GM12865 (cell line): ENCODE data around the gene POLR3A.

Experiments used
- DNase-seq: peaks from one replicate; pipeline ENCODE4 v3.0.0; 2010; ENCODE audit warnings: low read depth
- H3K4me3 ChIP-seq: 2 replicates; pipeline ENCODE4 v1.5.1; 2011; ENCODE audit warnings: mild to moderate bottlenecking, low read depth, low read length, control low read depth
- CTCF ChIP-seq: IDR thresholded peaks from 2 replicates; pipeline ENCODE4 v1.5.1; 2011; ENCODE audit warnings: low read length, control low read depth, low read depth, inconsistent platforms; ENCODE audit not compliant: insufficient read depth; ENCODE audit errors: missing control alignments

The POLR3A gene

DNA sequence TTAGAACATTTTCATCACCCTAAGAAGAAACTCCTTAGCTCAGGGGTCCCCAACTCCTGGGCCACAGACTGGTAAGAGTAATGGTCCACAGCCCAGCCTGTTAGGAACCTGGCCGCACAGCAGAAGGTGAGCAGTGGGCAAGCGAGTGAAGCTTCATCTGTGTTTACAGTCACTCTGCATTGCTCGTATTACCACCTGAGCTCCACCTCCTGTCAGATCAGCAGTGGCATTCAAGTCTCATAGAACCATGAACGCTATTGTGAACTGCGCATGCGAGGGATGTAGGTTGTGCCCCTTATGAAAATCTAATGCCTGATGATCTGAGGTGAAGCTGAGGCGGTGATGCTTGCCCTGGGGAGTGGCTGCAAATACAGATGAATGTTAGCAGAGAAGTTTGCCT lies 65.4 kb downstream of the POLR3A start:
- no peak for DNase-seq
- no peak for TF ChIP-seq CTCF
- H3K4me3 ChIP-seq, result no peak overlapping the region

GRCh38 chr10:77962350-77963146 lies 66.8 kb downstream of the POLR3A start:
- H3K4me3 ChIP-seq, result no peak overlapping the region
- TF ChIP-seq CTCF, result no peak

GRCh38 chr10:77961668-77962067 lies 67.6 kb downstream of the POLR3A start:
- TF ChIP-seq CTCF, result no peak
- no peak for DNase-seq
- H3K4me3 ChIP-seq, result no peak overlapping the region

More at GRCh38 chr10:77962350-77963146, 66.8 kb downstream of the POLR3A start:
- DNase-seq, result no peak

DNA sequence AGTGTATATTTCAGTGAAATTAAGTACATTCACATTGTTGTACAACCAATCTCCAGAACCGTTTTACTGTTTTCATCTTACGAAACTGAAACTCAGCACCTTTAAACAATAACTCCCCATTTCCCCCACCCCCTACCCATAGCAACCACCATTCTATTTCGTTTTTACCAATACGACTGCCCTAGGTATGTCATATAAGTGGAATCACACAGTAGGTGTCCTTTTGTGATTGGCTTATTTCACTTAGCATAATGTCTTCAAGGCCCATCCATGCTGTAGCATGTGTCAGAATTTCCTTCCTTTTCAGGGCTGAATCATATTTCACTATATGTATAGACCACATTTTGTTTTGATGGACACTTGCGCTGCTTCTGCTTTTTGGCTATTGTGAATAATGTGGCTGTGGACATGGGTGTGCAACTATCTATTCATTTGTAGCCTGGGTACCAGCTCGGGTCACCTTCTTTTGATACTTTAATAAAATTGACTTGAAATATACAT lies 68.4 kb downstream of the POLR3A start:
- no peak for TF ChIP-seq CTCF
- no peak overlapping the region for H3K4me3 ChIP-seq
- no peak for DNase-seq

- no peak for TF ChIP-seq CTCF
- no peak for DNase-seq
- H3K4me3 ChIP-seq, result no peak overlapping the region
These were observed 69.3 kb downstream of the POLR3A start for GRCh38 chr10:77959887-77960455.

DNA sequence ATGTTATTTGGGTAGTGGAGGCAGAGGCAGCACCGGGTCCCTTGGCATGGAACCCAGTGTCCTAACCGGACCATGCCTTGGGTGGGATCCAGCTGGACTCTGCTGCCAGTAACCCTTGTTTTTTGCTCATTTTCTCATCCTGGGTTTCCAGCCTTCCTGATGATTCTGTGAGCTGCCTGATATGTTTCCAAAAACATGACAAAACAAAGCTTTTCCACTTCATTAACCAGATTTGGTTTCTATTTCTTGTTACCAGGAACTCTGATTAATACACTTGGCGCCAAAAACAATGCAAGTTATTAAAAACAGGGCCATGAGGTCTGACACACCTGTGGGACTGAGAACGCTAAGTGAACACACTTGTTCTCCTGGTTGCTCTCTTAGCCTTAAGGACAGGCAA lies 69.9 kb downstream of the POLR3A start:
- DNase-seq, result no peak
- no peak for TF ChIP-seq CTCF
- no peak overlapping the region for H3K4me3 ChIP-seq
